DOHH2 (cell line): ENCODE data around the gene CTNNA2.

Source experiments
- H3F3A ChIP-seq: fragments of 200-600 bp; sonication (generic), shearing (Covaris generic); 2 replicates; pipeline ENCODE4 v1.6.0; 2016; ENCODE audit warnings: antibody characterized with exemption, mild to moderate bottlenecking; ENCODE audit not compliant: control insufficient read depth, insufficient read depth
- H3K27ac ChIP-seq: fragments of 200-600 bp; sonication (generic); 2 replicates; pipeline ENCODE4 v1.5.1; 2014; ENCODE audit warnings: low read depth, mild to moderate bottlenecking, low read length, moderate library complexity
- H3K27me3 ChIP-seq: fragments of 200-600 bp; sonication (generic); 2 replicates; pipeline ENCODE4 v1.6.1; 2014; ENCODE audit warnings: mild to moderate bottlenecking, low read length, mixed read lengths; ENCODE audit not compliant: control insufficient read depth
- H3K36me3 ChIP-seq: fragments of 200-600 bp; sonication (generic); 2 replicates; pipeline ENCODE4 v1.6.1; 2014; ENCODE audit warnings: mild to moderate bottlenecking, low read length, moderate library complexity, mixed read lengths; ENCODE audit not compliant: control insufficient read depth
- H3K4me1 ChIP-seq: fragments of 200-600 bp; sonication (generic); 2 replicates; pipeline ENCODE4 v1.6.1; 2014; ENCODE audit warnings: mild to moderate bottlenecking, low read length, mixed read lengths; ENCODE audit not compliant: control insufficient read depth
- H3K4me2 ChIP-seq: fragments of 200-600 bp; sonication (generic); 2 replicates; pipeline ENCODE4 v1.6.0; 2014; ENCODE audit warnings: mild to moderate bottlenecking, low read length, moderate library complexity
- H3K4me3 ChIP-seq: fragments of 200-600 bp; sonication (generic); 2 replicates; pipeline ENCODE4 v1.5.1; 2014; ENCODE audit warnings: mild to moderate bottlenecking, low read length, mixed read lengths
- H3K79me2 ChIP-seq: fragments of 200-600 bp; sonication (generic); 2 replicates; pipeline ENCODE4 v1.6.1; 2014; ENCODE audit warnings: mild to moderate bottlenecking, low read length, mixed read lengths; ENCODE audit not compliant: control insufficient read depth
- H3K9me2 ChIP-seq: fragments of 200-600 bp; sonication (generic); replicated peaks from 2 replicates; pipeline ENCODE4 v1.6.1; 2014; ENCODE audit warnings: mild to moderate bottlenecking, low read length, mixed read lengths; ENCODE audit not compliant: control insufficient read depth
- H3K9me3 ChIP-seq: fragments of 200-600 bp; sonication (generic); 2 replicates; pipeline ENCODE4 v1.6.1; 2014; ENCODE audit warnings: antibody characterized with exemption, low read length, mixed read lengths; ENCODE audit not compliant: control insufficient read depth, insufficient read depth
- H4K20me1 ChIP-seq: fragments of 200-600 bp; sonication (generic); 2 replicates; pipeline ENCODE4 v1.6.0; 2014; ENCODE audit warnings: low read depth, mild to moderate bottlenecking, antibody characterized with exemption, low read length, moderate library complexity; ENCODE audit not compliant: control insufficient read depth, insufficient read depth
- CTCF ChIP-seq: fragments of 200-600 bp; sonication (generic); IDR thresholded peaks from one replicate; pipeline ENCODE4 v1.5.1; 2014; ENCODE audit warnings: antibody characterized with exemption, mild to moderate bottlenecking, low read depth, low read length; ENCODE audit not compliant: poor library complexity, severe bottlenecking
- EZH2phosphoT487 ChIP-seq: fragments of 200-600 bp; sonication (generic); IDR thresholded peaks from 2 replicates; pipeline ENCODE4 v1.6.1; 2017; ENCODE audit warnings: borderline replicate concordance, mild to moderate bottlenecking, antibody characterized with exemption, low read length, moderate library complexity, mixed read lengths

Gene CTNNA2

GRCh38 chr2:80302314-80303005 lies 789.6 kb downstream of the CTNNA2 start:
- H3K4me2 ChIP-seq = no peak overlapping the region
- H3F3A ChIP-seq = no peaks in the 10 kb centered on the region
- H3K4me1 ChIP-seq = no peaks in the 10 kb centered on the region
- no peaks in the 10 kb centered on the region for H3K79me2 ChIP-seq
- H4K20me1 ChIP-seq = no peaks in the 10 kb centered on the region
- peaks cover 13% of the 10 kb centered on the region; the same call in 1 of the 2 replicates for H3K9me3 ChIP-seq
- no peaks in the 10 kb centered on the region for H3K27me3 ChIP-seq
- H3K27ac ChIP-seq = no peak overlapping the region
- no peaks in the 10 kb centered on the region for H3K36me3 ChIP-seq
- no peak overlapping the region for H3K4me3 ChIP-seq
- no peaks in the 10 kb centered on the region for H3K9me2 ChIP-seq
- no peak for TF ChIP-seq CTCF
- no peak for TF ChIP-seq EZH2phosphoT487

- Histone ChIP-seq H3K27me3 (no peaks in the 10 kb centered on the region), H3K27ac (no peak overlapping the region)
Measured at GRCh38 chr2:80303006-80303908, 790.4 kb downstream of the CTNNA2 start.

More at GRCh38 chr2:80303006-80303908, 790.4 kb downstream of the CTNNA2 start:
- Histone ChIP-seq H3K4me3 (no peak overlapping the region), H3K9me3 (peaks cover 13% of the 10 kb centered on the region; the same call in 1 of the 2 replicates), H3K9me2 (no peaks in the 10 kb centered on the region), H3K4me1 (no peaks in the 10 kb centered on the region), H3K4me2 (no peak overlapping the region), H4K20me1 (no peaks in the 10 kb centered on the region), H3F3A (no peaks in the 10 kb centered on the region), H3K36me3 (no peaks in the 10 kb centered on the region), H3K79me2 (no peaks in the 10 kb centered on the region)
- TF ChIP-seq CTCF = no peak
- TF ChIP-seq EZH2phosphoT487 = no peak
